HG02623 (cell line): ENCODE results near the gene BBS9.
"Not testable (repeated sequence)": the region's sequence is repeated elsewhere in the genome, so short reads cannot be mapped to it uniquely, and the experiment has no call there.

Experiments used
- ATAC-seq: cut with Tn5 transposase; IDR thresholded peaks from one replicate; pipeline ENCODE4 v1.9.1; 2021; ENCODE audit warnings: moderate library complexity; ENCODE audit not compliant: unreplicated experiment

The BBS9 gene

DNA sequence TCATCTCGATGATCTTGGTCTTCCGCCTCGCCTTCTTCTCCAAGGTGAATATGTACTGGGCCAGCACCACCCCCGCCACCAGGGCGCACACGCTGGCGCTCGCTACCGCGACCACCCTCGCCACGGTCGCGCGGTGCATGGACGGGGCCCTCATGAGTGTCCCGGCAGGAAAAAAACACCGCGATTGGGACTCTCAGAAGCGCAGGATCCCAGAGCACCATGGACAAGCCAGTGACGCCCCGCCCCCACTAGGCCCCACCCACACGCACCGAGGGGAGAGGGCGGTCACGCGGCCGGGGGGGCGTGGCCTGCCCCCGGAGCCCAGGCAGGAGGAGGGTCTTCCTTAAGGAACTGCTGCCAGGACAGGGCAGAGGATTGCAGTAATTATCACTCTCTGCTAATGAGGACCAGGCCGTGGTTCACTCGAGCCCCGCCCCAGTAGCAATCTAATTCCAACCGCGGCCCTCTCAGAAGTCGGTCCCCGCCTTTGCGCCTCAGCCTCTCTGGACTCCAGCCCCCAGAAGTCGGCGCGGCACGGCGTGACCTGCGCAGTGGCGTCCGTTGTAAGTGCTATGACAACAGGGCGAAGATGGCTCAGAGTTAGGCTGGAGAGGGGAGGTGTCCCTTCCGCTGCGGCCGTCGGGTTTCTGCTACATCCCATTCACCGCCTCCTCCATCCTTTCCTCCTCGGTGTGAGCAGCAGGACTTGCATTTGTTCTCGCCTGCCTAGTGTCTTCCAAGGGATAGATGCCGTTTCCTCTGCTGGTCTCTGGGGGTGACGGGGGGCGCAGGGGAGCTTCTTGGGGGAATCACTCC lies at the start of gene BBS9:
BBS9 (plus strand) TSS at position 575 of the 816 bp plus-strand sequence. CDS start 16,689 bp downstream, outside the sequence.
- peak; percentile 99 for ATAC-seq

DNA sequence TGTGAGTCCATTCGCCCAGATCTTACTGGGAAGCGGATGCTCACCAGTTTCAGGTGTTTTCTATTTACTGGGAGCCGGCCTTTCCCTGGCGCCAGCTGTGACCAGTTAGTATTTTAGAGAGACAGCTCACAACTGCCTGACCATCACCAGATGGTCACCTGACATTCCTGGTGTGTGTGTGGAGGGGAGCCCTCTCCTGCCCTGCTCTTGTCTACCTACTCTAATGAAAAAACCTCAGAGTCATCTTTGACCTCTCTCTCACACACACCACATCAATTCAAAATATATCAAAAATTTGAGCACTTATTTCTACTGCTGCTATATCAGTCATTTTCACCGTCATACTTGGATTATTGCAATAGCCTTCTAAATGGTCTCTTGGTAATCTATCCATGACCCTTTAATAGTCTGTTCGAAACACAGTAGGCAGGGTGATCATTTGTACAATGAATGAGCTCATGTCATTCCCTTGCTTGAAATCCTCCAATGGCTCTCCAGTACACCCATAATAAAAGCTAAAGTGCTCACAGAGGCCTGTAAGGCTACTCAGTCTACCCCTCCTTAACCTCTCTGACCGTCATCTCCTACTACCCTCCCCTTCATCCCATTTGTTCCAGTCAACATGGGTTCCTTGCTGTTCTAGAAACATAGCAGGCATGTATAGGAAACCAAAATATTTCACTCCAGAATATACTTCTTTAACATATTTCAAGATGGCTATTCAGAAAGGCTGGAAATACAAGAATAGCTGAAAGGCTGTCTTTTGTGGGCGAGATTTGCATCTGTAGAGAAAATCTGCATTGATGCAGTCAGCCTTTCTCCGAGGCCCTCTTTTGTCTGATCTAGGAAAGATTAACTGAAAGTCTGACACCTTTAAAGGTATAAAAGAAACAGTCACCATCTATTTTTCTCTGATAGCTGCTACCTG lies 49.3 kb upstream of the BBS9 start:
- ATAC-seq = no peak

DNA sequence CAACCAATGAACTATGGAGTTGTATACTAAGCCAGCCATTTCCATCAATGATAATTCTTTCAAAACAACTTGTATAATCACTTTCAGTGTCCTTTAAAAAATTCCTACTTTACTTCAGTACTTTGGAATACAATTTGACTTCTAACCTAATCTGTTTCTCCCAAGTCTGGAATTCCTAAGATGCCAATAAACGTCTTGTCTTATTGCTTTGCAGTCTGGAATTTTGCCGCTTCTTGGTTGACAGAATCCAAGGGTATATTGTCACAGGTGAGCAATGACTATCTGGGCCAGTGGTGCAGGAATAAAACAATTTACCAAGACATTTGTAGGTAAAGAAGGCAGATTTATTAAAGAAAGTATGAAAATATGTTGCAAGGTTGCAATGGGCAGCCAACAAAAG lies 42.0 kb upstream of the BBS9 start:
- ATAC-seq = no peak

DNA sequence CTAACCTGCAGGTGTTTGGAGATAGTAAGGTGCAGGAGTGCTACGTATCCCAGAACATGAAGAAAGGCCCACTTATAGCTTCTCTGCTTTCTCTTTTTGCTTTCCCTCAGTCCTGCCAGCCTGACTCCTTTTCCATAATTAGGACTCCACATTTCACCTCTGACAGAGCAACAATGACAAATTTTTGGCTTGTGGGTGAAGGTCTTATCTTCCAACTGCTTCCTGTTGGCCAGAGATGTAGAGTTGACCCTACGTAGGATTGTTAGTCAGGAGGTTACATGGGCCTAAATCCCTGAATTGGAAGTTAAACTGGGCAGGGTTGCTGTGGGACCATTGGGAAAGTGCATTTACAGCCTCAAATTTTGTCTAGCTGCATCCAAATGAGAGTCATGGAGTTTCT lies 41.5 kb upstream of the BBS9 start:
- no peak for ATAC-seq

DNA sequence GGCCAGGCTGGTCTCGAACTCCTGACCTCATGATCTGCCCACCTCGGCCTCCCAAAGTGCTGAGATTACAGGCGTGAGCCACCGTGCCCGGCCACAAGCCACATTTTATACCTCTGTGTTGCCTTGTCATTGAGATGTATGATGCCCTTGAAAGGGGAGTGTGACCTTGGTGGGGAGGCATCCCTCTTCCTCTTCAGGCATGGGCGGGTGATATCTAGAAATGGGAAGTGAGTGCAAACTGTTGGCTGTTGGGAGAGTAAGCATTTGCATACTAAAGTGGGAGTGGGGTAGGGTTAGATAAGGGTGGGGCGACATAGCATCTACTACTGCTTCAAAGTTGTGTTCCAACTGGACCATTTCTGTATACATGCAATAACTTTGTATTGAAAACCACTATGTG lies 40.2 kb upstream of the BBS9 start:
- ATAC-seq = no peak

DNA sequence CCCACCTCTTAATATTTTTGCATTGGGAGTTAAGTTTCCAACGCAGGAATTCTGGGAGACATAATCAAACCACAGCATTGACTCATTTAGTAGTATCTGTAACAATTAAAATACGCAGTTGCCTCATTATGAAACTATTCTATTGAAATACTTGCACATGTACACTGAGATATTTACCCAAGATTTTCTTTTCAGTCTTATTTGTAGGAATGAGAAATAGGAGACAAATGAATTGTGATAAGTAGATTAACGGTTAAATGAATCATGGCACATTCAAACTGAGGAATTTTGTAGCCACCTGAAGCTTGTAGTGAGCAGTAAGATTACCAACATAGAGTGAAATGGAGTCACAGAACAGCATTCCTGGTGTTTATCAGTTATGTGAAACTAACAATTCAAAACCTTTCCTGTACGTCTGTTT lies 38.2 kb upstream of the BBS9 start:
- ATAC-seq = no peak

DNA sequence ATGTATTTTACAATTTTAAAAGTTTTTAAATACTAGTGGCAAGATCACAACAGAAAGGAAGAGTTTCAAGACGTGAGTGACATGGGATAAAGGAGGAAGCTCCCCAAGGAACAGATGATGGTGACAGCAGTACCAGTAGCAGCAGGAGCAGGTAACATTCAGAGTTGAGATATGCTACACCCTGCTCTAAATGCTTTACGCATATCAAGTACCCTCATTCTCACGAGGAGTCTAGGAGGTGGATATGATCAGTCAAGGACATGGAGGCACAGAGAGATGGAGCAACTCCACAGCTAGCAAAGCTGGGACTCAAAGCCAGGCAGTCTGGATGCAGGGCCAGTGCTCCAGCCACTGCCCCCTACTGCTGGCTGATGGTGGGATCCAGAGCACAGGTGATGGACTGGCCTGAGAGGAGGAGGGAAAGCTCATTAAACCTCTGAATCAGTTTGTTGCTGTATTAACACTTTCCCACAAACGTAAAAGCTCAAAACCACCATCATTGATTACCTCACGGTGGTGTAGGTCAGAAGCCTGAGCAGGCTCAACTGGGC lies 37.6 kb upstream of the BBS9 start:
- ATAC-seq = no peak

DNA sequence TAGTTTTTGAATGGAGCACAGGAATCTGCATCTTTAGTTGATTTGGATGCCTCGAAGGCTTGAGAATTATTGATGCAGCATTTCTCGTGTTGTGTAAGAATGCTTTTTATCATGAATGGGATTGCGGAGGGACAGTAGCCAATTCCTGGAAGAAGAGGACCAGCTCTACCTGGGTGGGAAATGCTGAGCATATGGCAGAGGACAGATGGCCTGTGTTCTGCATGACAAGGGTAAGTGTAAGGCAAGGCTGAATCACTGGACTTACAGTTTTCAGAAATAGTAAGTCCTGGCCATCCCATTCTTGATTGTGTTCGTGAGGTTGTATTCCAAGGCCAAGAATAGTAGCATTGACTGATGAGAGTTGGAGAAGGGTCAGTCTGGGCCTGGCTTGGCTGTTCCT lies 36.1 kb upstream of the BBS9 start:
- ATAC-seq = no peak

DNA sequence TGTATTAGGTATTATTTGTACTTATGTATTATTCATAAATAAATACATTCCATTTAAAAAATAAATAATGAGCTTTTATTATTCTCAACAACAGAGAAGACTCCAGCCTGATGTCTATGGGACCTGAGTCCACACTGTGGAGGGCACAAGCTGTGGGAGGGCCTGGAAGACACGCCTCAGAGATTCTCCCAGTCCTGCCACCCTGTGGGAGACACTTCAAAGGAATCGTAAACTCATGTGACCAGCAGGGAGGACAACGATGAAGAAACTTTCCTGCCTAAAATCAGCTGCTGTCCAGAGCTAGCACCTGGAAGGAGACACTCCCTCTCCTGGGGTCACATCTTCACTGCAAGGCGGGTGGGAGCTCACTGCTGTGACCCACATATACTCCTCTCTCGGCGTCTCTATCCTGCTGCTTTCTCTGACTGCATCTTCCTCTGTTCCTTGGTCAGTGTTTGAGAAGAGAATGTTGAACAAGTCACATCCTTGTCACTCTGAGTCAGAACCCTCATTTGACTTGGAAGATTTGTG lies 34.6 kb upstream of the BBS9 start:
- ATAC-seq = not testable (repeated sequence)

DNA sequence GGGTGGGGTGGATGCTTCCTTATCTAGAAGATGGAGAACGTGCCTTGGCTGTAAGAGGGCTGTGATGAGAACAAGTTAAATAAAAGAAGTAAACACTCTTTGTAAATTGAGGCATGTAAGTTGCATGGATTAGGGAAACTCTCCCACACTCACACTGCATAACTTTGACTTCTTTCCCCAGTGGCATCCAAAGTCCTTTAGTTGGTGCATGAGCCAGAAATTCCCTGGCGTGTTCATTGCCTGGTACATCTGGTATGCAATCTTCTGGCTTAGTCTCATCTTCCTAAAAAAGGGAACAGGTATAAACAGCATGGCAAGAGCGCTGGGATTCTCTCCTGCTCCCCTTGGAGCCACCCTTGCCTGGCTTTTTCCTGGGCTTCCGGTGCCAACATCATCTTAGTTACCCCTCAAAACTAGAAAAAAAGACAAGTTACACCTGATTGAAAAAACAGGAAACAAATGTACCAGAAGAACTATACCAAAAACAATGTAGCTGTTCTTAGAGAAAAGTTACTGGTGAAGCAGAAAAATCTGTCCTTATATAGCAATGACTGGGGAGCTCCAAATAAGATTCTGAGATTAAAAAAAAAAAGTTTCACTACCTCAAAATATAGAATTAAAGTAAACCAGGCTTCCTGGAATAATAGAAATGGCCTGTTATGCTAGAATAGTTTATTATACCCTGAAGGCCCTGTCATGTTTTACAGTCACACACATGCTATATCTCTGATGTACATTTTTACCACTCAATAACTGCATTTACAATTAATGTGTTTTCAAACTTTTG lies 30.0 kb upstream of the BBS9 start:
- ATAC-seq = no peak

DNA sequence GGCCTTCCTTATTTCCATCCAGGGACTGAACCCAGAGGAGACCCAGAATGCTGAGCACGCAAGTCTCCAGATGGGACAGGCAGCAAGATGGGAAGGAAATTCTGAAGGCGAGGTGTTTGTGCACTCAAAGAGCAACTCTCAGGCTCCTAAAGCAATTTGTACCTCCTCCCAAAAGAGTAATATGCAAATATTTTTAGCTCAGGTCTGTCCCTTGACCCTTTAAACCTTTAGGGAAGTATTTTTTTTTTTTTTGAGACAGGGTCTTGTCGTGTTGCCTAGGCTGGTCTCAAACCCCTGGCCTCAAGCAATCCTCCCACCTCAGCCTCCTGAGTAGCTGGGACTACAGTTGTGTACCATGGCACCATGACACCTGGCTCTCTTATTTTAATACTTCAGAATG lies 28.6 kb upstream of the BBS9 start:
- ATAC-seq = no peak

DNA sequence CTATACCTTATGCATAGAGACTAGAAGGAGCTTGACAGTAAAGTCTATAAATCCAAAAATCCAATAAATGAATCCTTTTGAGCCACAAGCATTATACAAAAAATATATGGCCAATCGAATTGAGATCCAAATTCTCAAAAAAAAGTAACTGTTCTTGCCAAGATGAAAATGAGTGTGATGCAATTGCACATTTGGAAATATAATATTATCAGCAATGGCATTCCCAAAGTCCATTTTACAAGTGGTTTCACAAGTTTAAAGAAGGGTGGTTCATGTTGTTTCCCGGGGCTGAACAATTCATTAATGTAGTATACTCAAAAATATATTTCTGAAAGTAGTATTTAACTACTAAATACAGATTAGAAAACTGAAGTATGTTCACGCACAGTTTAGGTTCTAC lies 27.5 kb upstream of the BBS9 start:
- no peak for ATAC-seq

DNA sequence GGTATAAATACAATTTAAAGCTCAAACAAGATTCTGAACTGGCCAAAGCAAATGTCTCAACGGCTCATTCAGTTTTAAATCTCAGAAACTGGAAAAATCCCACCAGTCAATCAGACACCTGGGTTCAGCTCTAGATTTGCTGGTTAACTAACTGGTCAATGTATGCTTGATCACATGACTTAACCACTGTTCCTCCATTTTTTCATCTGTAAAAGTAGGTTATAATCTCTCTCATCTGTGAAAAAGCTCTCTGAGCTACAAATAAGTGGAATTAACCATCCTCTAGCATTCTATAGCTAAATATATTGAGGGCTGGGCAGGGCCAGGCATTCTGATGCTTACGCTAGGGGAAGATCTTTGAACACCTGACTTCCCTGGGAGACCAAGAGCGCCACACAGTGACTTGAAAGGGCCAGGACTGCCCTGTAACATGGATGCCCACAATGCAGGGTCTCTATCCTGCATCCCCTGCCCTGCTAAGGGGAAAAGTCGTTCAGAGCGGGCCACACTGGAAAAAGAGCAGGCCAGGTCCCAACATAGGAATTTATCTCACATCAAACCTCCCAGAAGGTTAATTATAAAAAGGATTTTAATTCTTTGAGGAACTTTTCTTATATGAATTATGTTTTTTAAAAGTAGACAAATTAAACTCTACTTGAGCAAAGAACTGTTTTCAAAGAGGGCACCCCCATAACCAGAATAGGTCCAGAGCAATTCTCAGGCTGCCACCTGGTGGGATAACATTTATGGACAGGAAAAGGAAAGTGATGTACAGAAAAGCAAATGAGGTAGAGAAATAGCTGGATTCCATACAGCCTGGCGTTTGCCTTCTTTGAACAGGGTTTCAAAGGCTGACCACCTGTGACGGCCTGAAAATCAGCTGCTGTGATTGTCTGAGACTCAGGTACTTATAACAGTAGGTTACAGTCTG lies 22.0 kb upstream of the BBS9 start:
- peak; percentile 35 for ATAC-seq

DNA sequence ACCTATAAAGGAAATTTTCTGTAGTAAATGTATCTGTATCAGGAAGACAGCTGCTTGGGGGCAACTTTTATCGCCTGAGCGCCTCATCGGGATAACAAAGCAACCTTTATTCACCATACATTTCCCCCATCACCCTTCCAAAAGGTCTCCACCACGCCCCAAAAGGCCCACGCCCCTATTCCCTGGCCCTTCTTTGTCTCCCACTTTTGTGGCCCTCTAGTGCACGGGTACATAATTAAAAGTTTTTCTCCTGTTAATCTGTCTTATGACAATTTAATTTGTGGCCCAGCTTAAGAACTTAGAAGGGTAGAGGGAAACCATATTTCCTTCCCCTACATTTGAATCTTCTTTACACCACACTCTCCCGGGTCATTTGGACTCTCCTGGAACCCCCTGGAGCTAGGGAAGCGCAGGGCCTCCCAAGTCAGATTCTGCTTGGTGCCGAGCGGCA lies 20.8 kb upstream of the BBS9 start:
- no peak for ATAC-seq

DNA sequence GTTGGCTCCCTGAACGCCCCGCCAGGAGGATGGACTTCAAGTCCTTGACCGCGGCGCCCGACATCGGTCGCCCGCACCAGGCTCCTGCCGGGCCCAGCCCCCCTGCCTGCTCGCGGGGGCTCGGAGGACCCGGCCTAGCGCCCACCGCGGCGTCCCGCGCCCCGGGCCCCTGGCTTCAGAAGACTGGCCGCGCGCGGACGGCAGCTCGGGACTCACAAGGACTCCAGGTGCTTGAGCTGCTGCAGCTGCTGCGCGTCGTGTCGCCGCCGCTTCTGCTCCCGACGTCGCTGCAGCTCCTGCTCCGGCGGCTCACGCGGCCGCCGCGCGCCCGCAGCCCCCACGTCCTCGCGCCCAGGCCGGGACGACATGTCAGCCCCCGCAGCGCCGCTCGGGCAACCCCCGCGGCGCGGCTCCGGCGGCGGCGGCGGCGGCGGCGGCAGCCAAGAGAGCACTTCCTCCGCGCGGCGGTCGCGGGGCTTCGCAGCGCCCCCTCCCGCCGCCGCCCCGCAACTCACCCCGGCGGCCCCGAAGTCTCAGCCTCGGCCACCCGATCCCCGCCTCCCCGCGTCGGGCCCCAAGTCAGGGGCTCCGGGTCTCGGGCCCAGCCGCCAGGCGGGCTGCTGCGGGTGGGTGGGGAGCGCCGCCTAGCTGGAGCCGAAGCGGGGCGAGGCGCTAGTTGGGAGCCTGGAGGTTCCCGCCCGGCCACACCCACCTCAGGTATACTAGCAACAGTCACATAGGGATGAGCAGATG lies 20.2 kb upstream of the BBS9 start, which contains the start of gene RP9:
RP9 (minus strand) TSS at position 400 of the 753 bp plus-strand sequence; CDS start at position 368, 32 bp downstream.
- ATAC-seq = peak; percentile 79

DNA sequence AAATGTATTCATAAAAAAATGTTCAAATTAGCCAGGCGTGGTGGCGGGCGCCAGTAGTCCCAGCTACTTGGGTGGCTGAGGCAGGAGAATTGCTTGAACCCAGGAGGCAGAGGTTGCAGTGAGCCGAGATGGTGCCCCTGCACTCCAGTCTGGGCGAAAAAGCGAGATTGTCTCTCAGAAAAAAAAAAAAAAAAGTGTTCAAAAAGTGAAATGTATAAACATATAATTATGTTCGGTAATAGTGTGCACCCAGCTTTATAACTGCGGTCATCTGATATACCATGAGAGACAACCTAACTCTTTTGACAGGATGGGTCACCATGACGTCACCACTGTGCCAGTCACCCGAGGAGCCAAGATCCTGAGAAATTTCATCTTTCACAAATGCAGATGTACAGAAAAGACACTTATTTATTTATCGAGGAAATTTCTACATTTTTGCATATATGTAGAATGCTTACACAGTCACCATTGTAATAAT lies 19.6 kb upstream of the BBS9 start:
- ATAC-seq = no peak

DNA sequence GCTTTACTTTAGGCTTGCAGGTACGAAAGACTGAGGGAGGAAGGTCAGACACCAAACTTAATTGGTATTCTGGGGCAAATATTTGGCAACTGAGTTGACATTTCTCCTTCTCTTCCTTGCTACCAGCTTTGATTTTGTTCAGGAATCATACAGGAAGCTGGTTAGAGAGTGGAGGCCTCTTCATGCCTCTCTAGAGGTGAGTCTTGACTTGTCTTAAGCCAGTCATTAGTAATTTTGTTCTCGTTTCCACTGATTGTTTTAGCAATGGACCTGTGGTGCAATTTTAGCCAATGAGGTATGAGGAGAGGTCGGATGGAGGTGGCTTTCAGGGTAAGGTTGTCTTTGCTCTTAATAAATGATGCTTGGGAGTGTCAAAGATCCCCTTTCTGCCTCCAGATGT lies 17.8 kb upstream of the BBS9 start:
- no peak for ATAC-seq

DNA sequence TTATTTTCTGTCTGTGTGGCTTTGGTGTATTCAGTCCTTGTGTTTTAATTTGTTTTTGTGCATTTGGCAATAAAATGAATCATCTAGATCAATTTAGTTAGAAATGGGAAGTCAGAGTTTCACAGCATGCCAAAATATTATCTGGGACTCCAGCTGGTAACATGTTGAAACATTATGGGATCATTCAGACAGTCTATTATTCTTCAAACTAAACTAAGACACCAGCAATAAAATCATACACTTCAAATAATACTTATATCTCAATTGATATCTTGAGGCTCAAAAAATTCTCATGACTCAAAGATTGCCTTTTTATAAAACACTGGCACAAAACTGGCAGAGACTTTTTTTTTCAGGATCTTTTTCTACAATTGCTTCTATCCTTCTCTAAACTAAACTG lies 14.4 kb upstream of the BBS9 start:
- ATAC-seq = no peak
